HepG2 (cell line): ENCODE results near the gene DCPS. TPM values are rescaled to one million over a fixed set of nuclear protein-coding genes. Genes with fewer than 3 reads are reported as not detected.

ENCODE experiments used
- HNF1A ChIP-seq, 2 experiments: sonication (generic) in 1 of 2; formaldehyde crosslinking in 1 of 2; IDR thresholded peaks; 2 replicates each; pipeline versions ENCODE4 v1.4.0 to v1.6.1; 2016 to 2020; ENCODE audit warnings: borderline replicate concordance in 1 of 2, low read depth in 1 of 2, mild to moderate bottlenecking in 1 of 2, missing genetic modification reagents in 1 of 2
- NFAT5 ChIP-seq: sonication (generic); formaldehyde crosslinking; IDR thresholded peaks from 2 replicates; pipeline ENCODE4 v1.4.0; 2020; ENCODE audit warnings: missing genetic modification reagents
- polyA plus RNA-seq, 8 experiments: library from polyadenylated mRNA; depleted of rRNA in 3 of 8; stranded (reverse) in 7 of 8; unstranded in 1 of 8; fragments of >200 nt; fragmentation: Illumina TruSeq in 4 of 8; extraction: Trizol in 4 of 8; gene quantifications; 2 replicates each; pipeline versions ENCODE4 v1.2.1 to v1.2.3, GENCODE V29; 2011 to 2016; ENCODE audit warnings: low read depth in 4 of 8, missing spikeins in 1 of 8, mixed read lengths in 1 of 8; ENCODE audit not compliant: insufficient read depth in 1 of 8
- total RNA-seq, 5 experiments: library from RNA; depleted of rRNA; stranded (reverse); fragments of >200 nt; fragmentation: Illumina TruSeq; extraction: Trizol; gene quantifications; 2 replicates each; pipeline ENCODE4 v1.2.3, GENCODE V29; 2016; ENCODE audit warnings: low read depth in 1 of 5

Gene DCPS
- total and polyA plus RNA-seq, 2 of the 13 experiments (the other 11 are each of a cell fraction or from before 2014, with no cell fraction given) = 21.9 to 22.5 TPM

GRCh38 chr11:126339863-126340434 is 36.1 kb downstream of the DCPS start (continued):
- TF ChIP-seq NFAT5 (CRISPR knock-in tag) (no peak), HNF1A (IDR thresholded peaks at IDR 0.05; ENCODE audit: low read depth) (no peak), HNF1A (CRISPR knock-in tag; IDR thresholded peaks at IDR 0.05; ENCODE audit: borderline replicate concordance) (no peak)
